SU-DHL-6 (cell line): ENCODE measurements around the gene ATRX.

Source experiments
- H2AFZ ChIP-seq: fragments of 200-600 bp; sonication (generic); 2 replicates; pipeline ENCODE4 v1.6.1; 2014; ENCODE audit warnings: low read depth, mild to moderate bottlenecking, moderate library complexity, mixed read lengths, antibody characterized with exemption, low read length; ENCODE audit not compliant: severe bottlenecking
- H3F3A ChIP-seq: fragments of 200-600 bp; shearing (Covaris generic); 2 replicates; pipeline ENCODE4 v1.6.0; 2016; ENCODE audit warnings: antibody characterized with exemption, mild to moderate bottlenecking; ENCODE audit not compliant: insufficient read depth
- H3K27ac ChIP-seq: fragments of 200-600 bp; sonication (generic); 2 replicates; pipeline ENCODE4 v1.5.1; 2016; ENCODE audit warnings: low read depth, mild to moderate bottlenecking, low read length, moderate library complexity, mixed read lengths
- H3K27me3 ChIP-seq: fragments of 200-600 bp; sonication (generic), shearing (Covaris generic); 2 replicates; pipeline ENCODE4 v1.6.0; 2014; ENCODE audit warnings: mild to moderate bottlenecking, low read length
- H3K36me3 ChIP-seq: fragments of 200-600 bp; sonication (generic); 2 replicates; pipeline ENCODE4 v1.6.1; 2014; ENCODE audit warnings: mild to moderate bottlenecking, low read length, mixed read lengths
- H3K4me2 ChIP-seq: fragments of 300-600, 200-600 bp; shearing (Covaris generic), sonication (generic); 2 replicates; pipeline ENCODE4 v1.6.0; 2014; ENCODE audit warnings: low read length, low read depth, mild to moderate bottlenecking; ENCODE audit not compliant: poor library complexity, severe bottlenecking
- H3K4me3 ChIP-seq: fragments of 200-600 bp; sonication (generic); 2 replicates; pipeline ENCODE4 v1.5.1; 2014; ENCODE audit warnings: antibody characterized with exemption, low read length, mild to moderate bottlenecking, mixed read lengths; ENCODE audit not compliant: insufficient read depth, poor library complexity, severe bottlenecking
- H3K79me2 ChIP-seq: fragments of 200-600 bp; sonication (generic); 2 replicates; pipeline ENCODE4 v1.6.1; 2014; ENCODE audit warnings: mild to moderate bottlenecking, low read length, moderate library complexity; ENCODE audit not compliant: insufficient read depth
- H3K9ac ChIP-seq: fragments of 200-600 bp; sonication (generic); 2 replicates; pipeline ENCODE4 v1.7.0; 2014; ENCODE audit warnings: mild to moderate bottlenecking, low read length
- H3K9me2 ChIP-seq: fragments of 200-600 bp; sonication (generic); replicated peaks from 2 replicates; pipeline ENCODE4 v1.6.1; 2014; ENCODE audit warnings: low read length; ENCODE audit not compliant: insufficient read depth
- H3K9me3 ChIP-seq: fragments of 200-600 bp; sonication (generic); 2 replicates; pipeline ENCODE4 v1.6.1; 2014; ENCODE audit warnings: low read length, mixed read lengths; ENCODE audit not compliant: insufficient read depth
- H4K20me1 ChIP-seq: fragments of 200-600 bp; sonication (generic); 2 replicates; pipeline ENCODE4 v1.6.1; 2014; ENCODE audit warnings: low read depth, mild to moderate bottlenecking, antibody characterized with exemption, low read length, moderate library complexity, mixed read lengths
- CTCF ChIP-seq: fragments of 200-600 bp; sonication (generic); IDR thresholded peaks from one replicate; pipeline ENCODE4 v1.5.1; 2017; ENCODE audit warnings: antibody characterized with exemption, mild to moderate bottlenecking, low read length, moderate library complexity; ENCODE audit not compliant: insufficient read depth, poor library complexity, severe bottlenecking
- EZH2phosphoT487 ChIP-seq: fragments of 200-600 bp; sonication (generic), shearing (Covaris generic); conservative IDR thresholded peaks from 2 replicates; pipeline ENCODE4 v1.6.1; 2018; ENCODE audit warnings: mild to moderate bottlenecking, antibody characterized with exemption, low read length, moderate library complexity, mixed read lengths

The ATRX gene

GRCh38 chrX:77514177-77514576 is 271.8 kb downstream of the ATRX start:
- Histone ChIP-seq H3K9ac (no peak overlapping the region), H3K27ac (no peak overlapping the region), H3F3A (no peaks in the 10 kb centered on the region), H3K27me3 (no peaks in the 10 kb centered on the region), H3K4me2 (no peak overlapping the region), H3K79me2 (no peaks in the 10 kb centered on the region), H4K20me1 (no peaks in the 10 kb centered on the region), H3K9me3 (no peaks in the 10 kb centered on the region), H2AFZ (no peak overlapping the region), H3K9me2 (no peaks in the 10 kb centered on the region), H3K36me3 (peaks cover 7% of the 10 kb centered on the region; the same call in 1 of the 2 replicates), H3K4me3 (no peak overlapping the region)
- TF ChIP-seq EZH2phosphoT487 (no peak), CTCF (no peak)

GRCh38 chrX:77510007-77510406 is 276.0 kb downstream of the ATRX start:
- Histone ChIP-seq H3K36me3 (peaks cover 4% of the 10 kb centered on the region; the same call in 1 of the 2 replicates), H3K4me3 (no peak overlapping the region), H3K9me2 (no peaks in the 10 kb centered on the region)

GRCh38 chrX:77505227-77505626 is 280.8 kb downstream of the ATRX start:
- H2AFZ ChIP-seq: no peak overlapping the region
- TF ChIP-seq EZH2phosphoT487: no peak
- no peak for TF ChIP-seq CTCF

More at GRCh38 chrX:77510007-77510406, 276.0 kb downstream of the ATRX start:
- H4K20me1 ChIP-seq: no peaks in the 10 kb centered on the region
- H3K9ac ChIP-seq: no peak overlapping the region
- H3K9me3 ChIP-seq: no peaks in the 10 kb centered on the region
- no peak overlapping the region for H2AFZ ChIP-seq
- H3K27me3 ChIP-seq: no peaks in the 10 kb centered on the region
- H3K4me2 ChIP-seq: no peak overlapping the region
- TF ChIP-seq EZH2phosphoT487 (no peak), CTCF (no peak)
- H3K27ac ChIP-seq: no peak overlapping the region
- H3F3A ChIP-seq: no peaks in the 10 kb centered on the region
- no peaks in the 10 kb centered on the region for H3K79me2 ChIP-seq

More at GRCh38 chrX:77505227-77505626, 280.8 kb downstream of the ATRX start:
- H3K4me3 ChIP-seq: no peak overlapping the region
- H3K36me3 ChIP-seq: no peaks in the 10 kb centered on the region; the same call in 1 of the 2 replicates
- no peaks in the 10 kb centered on the region for H3K79me2 ChIP-seq
- H3K4me2 ChIP-seq: no peak overlapping the region
- H3K9me2 ChIP-seq: no peaks in the 10 kb centered on the region
- H4K20me1 ChIP-seq: no peaks in the 10 kb centered on the region
- no peaks in the 10 kb centered on the region for H3F3A ChIP-seq
- no peaks in the 10 kb centered on the region for H3K9me3 ChIP-seq
- no peak overlapping the region for H3K27ac ChIP-seq
- H3K27me3 ChIP-seq: no peaks in the 10 kb centered on the region
- H3K9ac ChIP-seq: no peak overlapping the region
